DND-41 (cell line): Measurements from ENCODE around the gene OGG1.

Experiments
- EZH2 ChIP-seq: IDR thresholded peaks from 3 replicates; pipeline ENCODE4 v1.6.1; 2012; ENCODE audit warnings: borderline replicate concordance, low read depth, mild to moderate bottlenecking, moderate library complexity, low read length, inconsistent platforms; ENCODE audit not compliant: severe bottlenecking
- TF ChIP-seq, protein P1 (sequence below): IDR thresholded peaks from 2 replicates; pipeline ENCODE4 v1.5.1; 2012; ENCODE audit warnings: borderline replicate concordance, low read length, moderate library complexity, mild to moderate bottlenecking; ENCODE audit not compliant: poor library complexity, severe bottlenecking; ENCODE audit errors: extremely low read depth

DNA sequence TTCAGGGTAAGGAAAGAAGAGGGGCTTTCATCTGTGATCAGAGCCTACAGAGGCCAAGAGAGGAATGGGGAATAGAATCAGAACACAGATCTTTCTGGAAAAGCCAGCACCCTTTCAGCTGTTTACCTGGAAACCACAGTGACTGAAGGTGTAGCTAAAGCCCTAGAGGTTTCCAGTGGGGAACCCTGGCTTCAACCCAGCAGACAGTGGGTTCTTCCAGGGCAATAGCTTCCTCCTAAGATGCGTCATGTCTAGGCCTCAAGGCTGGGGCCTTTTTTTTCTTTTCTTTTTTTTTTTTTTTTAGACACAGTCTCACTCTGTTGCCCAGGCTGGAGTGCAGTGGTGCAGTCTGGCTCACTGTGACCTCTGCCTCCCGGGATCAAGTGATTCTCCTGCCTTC lies 49.2 kb upstream of the OGG1 start:
- TF ChIP-seq, protein P1, sequence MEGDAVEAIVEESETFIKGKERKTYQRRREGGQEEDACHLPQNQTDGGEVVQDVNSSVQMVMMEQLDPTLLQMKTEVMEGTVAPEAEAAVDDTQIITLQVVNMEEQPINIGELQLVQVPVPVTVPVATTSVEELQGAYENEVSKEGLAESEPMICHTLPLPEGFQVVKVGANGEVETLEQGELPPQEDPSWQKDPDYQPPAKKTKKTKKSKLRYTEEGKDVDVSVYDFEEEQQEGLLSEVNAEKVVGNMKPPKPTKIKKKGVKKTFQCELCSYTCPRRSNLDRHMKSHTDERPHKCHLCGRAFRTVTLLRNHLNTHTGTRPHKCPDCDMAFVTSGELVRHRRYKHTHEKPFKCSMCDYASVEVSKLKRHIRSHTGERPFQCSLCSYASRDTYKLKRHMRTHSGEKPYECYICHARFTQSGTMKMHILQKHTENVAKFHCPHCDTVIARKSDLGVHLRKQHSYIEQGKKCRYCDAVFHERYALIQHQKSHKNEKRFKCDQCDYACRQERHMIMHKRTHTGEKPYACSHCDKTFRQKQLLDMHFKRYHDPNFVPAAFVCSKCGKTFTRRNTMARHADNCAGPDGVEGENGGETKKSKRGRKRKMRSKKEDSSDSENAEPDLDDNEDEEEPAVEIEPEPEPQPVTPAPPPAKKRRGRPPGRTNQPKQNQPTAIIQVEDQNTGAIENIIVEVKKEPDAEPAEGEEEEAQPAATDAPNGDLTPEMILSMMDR = no peak
- TF ChIP-seq EZH2 = no peak
